CD4-positive, alpha-beta T cell treated with Interleukin-2 at 100 ng/mL for 4 hours (primary cell): ENCODE measurements around the gene IL12B.
A peak's percentile ranks its signal among the peaks of the same experiment; 100 is the strongest.
"Not testable (repeated sequence)": the region's sequence is repeated elsewhere in the genome, so short reads cannot be mapped to it uniquely, and the experiment has no call there.

ENCODE experiments used
- DNase-seq: peaks from one replicate; pipeline ENCODE4 v3.0.0-alpha.2; 2020; ENCODE audit warnings: low spot score

Gene IL12B

GRCh38 chr5:159290741-159291140, 39.5 kb downstream of the IL12B start:
- DNase-seq = no peak

GRCh38 chr5:159286420-159287035, 43.8 kb downstream of the IL12B start:
- peak; percentile 37 for DNase-seq

GRCh38 chr5:159274676-159275075, 55.6 kb downstream of the IL12B start:
- DNase-seq = no peak

- DNase-seq = no peak
These were observed 56.4 kb downstream of the IL12B start for GRCh38 chr5:159273923-159274322.

GRCh38 chr5:159269723-159270122, 60.6 kb downstream of the IL12B start:
- DNase-seq = no peak

- DNase-seq = not testable (repeated sequence)
These were observed 63.5 kb downstream of the IL12B start for GRCh38 chr5:159266764-159267163.
